IPS-18a (cell line): ENCODE measurements around the gene BICRAL.

Source experiments
- H3K27ac ChIP-seq: one replicate; pipeline ENCODE4 v1.5.1; 2013; ENCODE audit warnings: low read length
- H3K27me3 ChIP-seq: one replicate; pipeline ENCODE4 v1.6.1; 2013; ENCODE audit warnings: mild to moderate bottlenecking, low read length; ENCODE audit not compliant: control insufficient read depth, insufficient read depth
- H3K36me3 ChIP-seq: one replicate; pipeline ENCODE4 v1.6.1; 2013; ENCODE audit warnings: low read depth, low read length; ENCODE audit not compliant: control insufficient read depth
- H3K4me1 ChIP-seq: one replicate; pipeline ENCODE4 v1.6.1; 2013; ENCODE audit warnings: low read depth, low read length; ENCODE audit not compliant: control insufficient read depth
- H3K4me3 ChIP-seq: one replicate; pipeline ENCODE4 v1.5.1; 2013; ENCODE audit warnings: low read length
- H3K9ac ChIP-seq: one replicate; pipeline ENCODE4 v1.6.1; 2013; ENCODE audit warnings: mild to moderate bottlenecking, low read length, moderate library complexity
- H3K9me3 ChIP-seq: one replicate; pipeline ENCODE4 v1.6.1; 2013; ENCODE audit warnings: low read depth, low read length; ENCODE audit not compliant: control insufficient read depth

The BICRAL gene

DNA sequence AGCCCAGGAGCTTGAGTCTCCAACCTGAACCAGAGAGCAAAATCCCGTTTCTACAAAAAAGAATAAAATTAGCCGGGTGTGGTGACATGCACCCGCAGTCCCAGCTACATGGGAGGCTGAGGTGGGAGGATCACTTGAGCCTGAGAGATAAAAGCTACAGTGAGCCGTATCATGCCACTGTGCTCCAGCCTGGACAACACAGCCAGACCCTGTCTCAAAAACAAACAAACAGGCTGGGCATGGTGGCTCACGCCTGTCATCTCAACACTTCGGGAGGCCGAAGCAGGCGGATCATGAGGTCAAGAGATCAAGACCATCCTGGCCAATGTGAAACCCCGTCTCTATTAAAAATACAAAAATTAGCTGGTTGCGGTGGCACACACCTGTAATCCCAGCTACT is 122.6 kb downstream of the BICRAL start:
- Histone ChIP-seq H3K9me3 (no peaks in the 10 kb centered on the region), H3K27me3 (no peaks in the 10 kb centered on the region), H3K9ac (no peak overlapping the region), H3K36me3 (no peaks in the 10 kb centered on the region), H3K4me1 (peaks cover 7% of the 10 kb centered on the region), H3K4me3 (no peak overlapping the region), H3K27ac (no peak overlapping the region)

DNA sequence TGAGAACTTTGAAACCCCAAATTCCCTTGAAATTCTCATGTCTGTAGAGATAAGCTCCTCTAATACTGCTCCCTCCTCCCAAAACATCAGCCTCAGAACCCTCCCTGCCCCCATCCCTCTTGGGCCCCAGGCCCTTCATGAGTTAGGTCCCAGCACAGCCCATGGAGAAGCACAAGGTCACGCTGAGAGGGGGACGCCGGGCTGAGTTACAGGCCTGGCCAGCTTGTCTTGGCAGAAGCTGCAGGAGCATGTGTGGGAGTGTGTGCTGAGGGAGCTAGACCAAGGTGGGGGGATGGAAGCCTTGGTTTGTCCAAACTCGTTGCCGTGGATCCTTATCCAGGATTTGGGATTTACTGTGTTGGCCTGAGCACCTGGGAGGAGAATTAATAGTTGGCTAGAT is 125.5 kb downstream of the BICRAL start:
- no peak overlapping the region for H3K4me3 ChIP-seq

DNA sequence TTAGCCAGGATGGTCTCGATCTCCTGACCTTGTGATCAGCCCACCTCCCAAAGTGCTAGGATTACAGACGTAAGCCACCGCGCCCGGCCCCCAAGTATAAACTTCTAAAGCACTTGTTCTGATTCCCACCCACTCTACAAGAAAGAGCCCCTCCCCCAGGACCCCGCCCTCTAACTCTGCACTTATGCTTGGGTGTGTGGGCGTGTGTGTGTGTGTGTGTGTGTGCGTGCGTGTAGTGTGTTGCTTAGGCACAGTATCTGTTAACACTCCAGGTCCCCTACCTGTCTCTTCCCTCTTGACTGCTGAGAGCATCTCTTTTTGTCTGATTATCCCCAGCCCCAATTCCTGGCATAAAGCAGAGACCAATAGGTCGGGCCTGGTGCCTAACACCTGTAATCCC is 128.0 kb downstream of the BICRAL start:
- no peak overlapping the region for H3K27ac ChIP-seq
- no peaks in the 10 kb centered on the region for H3K9me3 ChIP-seq
- H3K27me3 ChIP-seq: no peaks in the 10 kb centered on the region
- H3K36me3 ChIP-seq: no peaks in the 10 kb centered on the region
- H3K4me1 ChIP-seq: no peaks in the 10 kb centered on the region
- H3K9ac ChIP-seq: no peak overlapping the region
- H3K4me3 ChIP-seq: no peak overlapping the region

More for the DNA sequence above, 125.5 kb downstream of the BICRAL start:
- H3K9me3 ChIP-seq: no peaks in the 10 kb centered on the region
- H3K9ac ChIP-seq: no peak overlapping the region
- H3K27ac ChIP-seq: no peak overlapping the region
- no peaks in the 10 kb centered on the region for H3K4me1 ChIP-seq
- H3K27me3 ChIP-seq: no peaks in the 10 kb centered on the region
- no peaks in the 10 kb centered on the region for H3K36me3 ChIP-seq

- no peaks in the 10 kb centered on the region for H3K36me3 ChIP-seq
- peak overlapping the region; percentile 86 for H3K27ac ChIP-seq
- H3K9me3 ChIP-seq: no peaks in the 10 kb centered on the region
- H3K9ac ChIP-seq: peak overlapping the region; percentile 43
- no peaks in the 10 kb centered on the region for H3K4me1 ChIP-seq
- no peaks in the 10 kb centered on the region for H3K27me3 ChIP-seq
- peak overlapping the region; percentile 65 for H3K4me3 ChIP-seq
Observed at GRCh38 chr6:42911171-42912021, 129.5 kb downstream of the BICRAL start.

DNA sequence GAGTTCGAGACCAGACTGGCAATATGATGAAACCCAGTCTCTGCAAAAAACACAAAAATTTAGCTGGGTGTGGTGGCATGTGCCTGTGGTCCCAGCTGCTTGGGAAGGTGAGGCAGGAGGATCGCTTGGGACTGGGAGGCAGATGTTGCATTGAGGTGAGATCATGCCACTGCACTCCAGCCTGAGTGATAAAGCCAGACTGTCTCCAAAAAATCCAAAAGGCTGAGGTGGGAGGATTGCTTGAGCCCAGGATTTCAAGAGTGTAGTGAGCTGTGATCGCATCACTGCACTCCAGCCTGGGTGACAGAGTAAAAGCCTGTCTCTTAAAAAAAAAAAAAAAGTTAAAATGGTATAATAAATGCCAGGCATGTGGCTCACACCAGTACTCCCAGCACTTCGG is 132.7 kb downstream of the BICRAL start:
- no peak overlapping the region for H3K4me3 ChIP-seq

GRCh38 chr6:42915732-42916131 is 133.9 kb downstream of the BICRAL start, which contains the start of gene PTCRA:
PTCRA (plus strand) TSS chr6:42916053; CDS start chr6:42916070, 17 bp downstream.
- no peak within 1 kb of the TSS for H3K27ac ChIP-seq
- H3K27me3 ChIP-seq: no peaks in the 10 kb centered on the region
- H3K36me3 ChIP-seq: no peaks in the 10 kb centered on the region
- no peaks in the 10 kb centered on the region for H3K9me3 ChIP-seq
- H3K4me3 ChIP-seq: no peak within 1 kb of the TSS
- H3K9ac ChIP-seq: no peak within 1 kb of the TSS
- no peaks in the 10 kb centered on the region for H3K4me1 ChIP-seq

More for the DNA sequence above, 132.7 kb downstream of the BICRAL start:
- Histone ChIP-seq H3K36me3 (no peaks in the 10 kb centered on the region), H3K9me3 (no peaks in the 10 kb centered on the region), H3K27me3 (no peaks in the 10 kb centered on the region), H3K9ac (no peak overlapping the region), H3K4me1 (no peaks in the 10 kb centered on the region), H3K27ac (no peak overlapping the region)

DNA sequence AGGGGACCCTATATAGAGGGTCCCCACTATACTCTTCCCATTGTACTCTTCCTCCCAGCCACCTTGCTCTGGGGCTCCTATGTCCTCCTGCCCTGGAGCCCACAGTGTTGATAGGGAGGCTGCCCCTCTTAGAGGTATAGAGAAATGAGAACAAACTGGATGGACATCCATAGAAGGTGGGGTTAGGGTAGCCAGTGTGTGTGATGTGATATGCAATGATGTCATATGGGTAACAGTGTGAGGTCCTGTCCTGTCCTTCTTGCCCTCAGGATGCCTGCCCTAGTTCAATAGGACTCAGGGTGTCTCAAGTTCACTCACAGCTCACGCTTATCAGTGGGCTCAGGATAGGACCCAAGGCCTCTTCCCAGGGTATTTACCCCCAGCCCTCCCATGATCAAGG is 134.4 kb downstream of the BICRAL start:
- Histone ChIP-seq H3K4me1 (no peaks in the 10 kb centered on the region), H3K36me3 (no peaks in the 10 kb centered on the region), H3K27ac (no peak overlapping the region), H3K9ac (no peak overlapping the region), H3K27me3 (no peaks in the 10 kb centered on the region), H3K9me3 (no peaks in the 10 kb centered on the region), H3K4me3 (no peak overlapping the region)
